Prostate gland (tissue), 2 donors: ENCODE measurements around the gene PEX19.

Experiments
- POLR2AphosphoS5 ChIP-seq: sonication (generic); formaldehyde crosslinking; IDR thresholded peaks from one replicate; pipeline ENCODE4 v1.6.1; 2017; ENCODE audit warnings: antibody characterized with exemption
- TF ChIP-seq, protein P1 (sequence below), 4 experiments: fragments of 200-600 bp in 2 of 4; fragments of 450-650 bp in 2 of 4; sonication (generic) in 2 of 4; IDR thresholded peaks; 1 replicate in 3 of 4; 2 replicates in 1 of 4; pipeline ENCODE4 v1.5.1; 2016 to 2019; ENCODE audit warnings: antibody characterized with exemption in 4 of 4, mild to moderate bottlenecking in 2 of 4, moderate library complexity in 2 of 4

DNA sequence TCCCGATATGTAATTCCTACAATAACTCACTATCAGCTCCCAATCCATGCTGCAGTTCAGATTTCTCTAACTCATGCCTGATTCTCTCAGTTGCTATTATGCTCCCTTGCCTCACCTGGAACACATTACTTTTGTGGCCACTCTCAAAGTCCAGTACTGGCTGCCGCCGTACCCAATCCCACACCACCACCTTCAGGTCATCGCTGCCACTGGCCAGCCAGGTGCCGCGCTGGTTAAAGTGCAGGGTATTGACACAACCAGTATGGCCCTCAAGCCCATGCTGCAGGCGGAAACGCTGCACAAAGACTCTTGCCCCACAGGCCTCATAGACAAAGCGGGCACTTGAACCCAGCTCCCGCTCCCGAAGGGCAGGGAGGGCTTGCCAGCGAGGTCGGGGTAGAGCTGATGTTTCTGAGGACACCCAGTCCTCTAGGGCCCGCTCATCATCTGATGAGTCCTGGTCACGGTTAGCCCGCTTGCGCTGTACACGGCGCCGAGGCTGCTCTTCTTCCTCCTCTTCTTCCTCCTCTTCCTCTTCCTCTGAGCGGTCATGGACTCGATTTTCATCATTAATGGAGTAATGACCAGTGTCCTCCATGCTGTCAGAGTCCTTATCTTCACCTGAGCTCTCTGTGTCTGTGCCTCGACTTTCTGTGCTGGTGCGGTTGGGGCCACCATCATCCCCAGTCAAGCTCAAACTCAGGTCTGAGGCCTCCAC lies 45.2 kb downstream of the PEX19 start:
- TF ChIP-seq, protein P1, sequence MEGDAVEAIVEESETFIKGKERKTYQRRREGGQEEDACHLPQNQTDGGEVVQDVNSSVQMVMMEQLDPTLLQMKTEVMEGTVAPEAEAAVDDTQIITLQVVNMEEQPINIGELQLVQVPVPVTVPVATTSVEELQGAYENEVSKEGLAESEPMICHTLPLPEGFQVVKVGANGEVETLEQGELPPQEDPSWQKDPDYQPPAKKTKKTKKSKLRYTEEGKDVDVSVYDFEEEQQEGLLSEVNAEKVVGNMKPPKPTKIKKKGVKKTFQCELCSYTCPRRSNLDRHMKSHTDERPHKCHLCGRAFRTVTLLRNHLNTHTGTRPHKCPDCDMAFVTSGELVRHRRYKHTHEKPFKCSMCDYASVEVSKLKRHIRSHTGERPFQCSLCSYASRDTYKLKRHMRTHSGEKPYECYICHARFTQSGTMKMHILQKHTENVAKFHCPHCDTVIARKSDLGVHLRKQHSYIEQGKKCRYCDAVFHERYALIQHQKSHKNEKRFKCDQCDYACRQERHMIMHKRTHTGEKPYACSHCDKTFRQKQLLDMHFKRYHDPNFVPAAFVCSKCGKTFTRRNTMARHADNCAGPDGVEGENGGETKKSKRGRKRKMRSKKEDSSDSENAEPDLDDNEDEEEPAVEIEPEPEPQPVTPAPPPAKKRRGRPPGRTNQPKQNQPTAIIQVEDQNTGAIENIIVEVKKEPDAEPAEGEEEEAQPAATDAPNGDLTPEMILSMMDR (IDR thresholded peaks at IDR 0.05), result no peak
- no peak for TF ChIP-seq POLR2AphosphoS5
